Brain microvascular endothelial cell (primary cell): ENCODE data around the gene HP1BP3.

Experiments used
- DNase-seq: peaks from one replicate; pipeline ENCODE4 v3.0.0-alpha.2; 2020
- H3K27ac ChIP-seq: fragments of 250-450 bp; sonication (Bioruptor Pico); 2 replicates; pipeline ENCODE4 v1.5.1; 2020; ENCODE audit warnings: mild to moderate bottlenecking, moderate library complexity
- H3K27me3 ChIP-seq: fragments of 250-450 bp; sonication (Bioruptor Pico); replicated peaks from 2 replicates; pipeline ENCODE4 v1.5.1; 2020; ENCODE audit warnings: mild to moderate bottlenecking
- H3K36me3 ChIP-seq: fragments of 250-450 bp; sonication (Bioruptor Pico); replicated peaks from 2 replicates; pipeline ENCODE4 v1.5.1; 2020; ENCODE audit warnings: mild to moderate bottlenecking
- H3K4me3 ChIP-seq: 2 replicates; pipeline ENCODE4 v1.5.1; 2011; ENCODE audit warnings: low read depth, mild to moderate bottlenecking, control low read depth, low read length, moderate library complexity
- CTCF ChIP-seq: IDR thresholded peaks from 2 replicates; pipeline ENCODE4 v1.5.1; 2011; ENCODE audit warnings: low read depth, mild to moderate bottlenecking, moderate library complexity, low read length, control low read depth, inconsistent platforms; ENCODE audit errors: missing control alignments
- in situ Hi-C: cut with HindIII; loops from 2 replicates; pipeline ENCODE4 v1.10.0; 2017; ENCODE audit warnings: low sequenced_read_pairs, low pct_ligation_motif_present

HP1BP3 gene

GRCh38 chr1:20829946-20830345 lies 42.8 kb upstream of the HP1BP3 start:
- no peaks in the 10 kb centered on the region for H3K27me3 ChIP-seq
- no peak for DNase-seq
- H3K36me3 ChIP-seq: peaks cover 5% of the 10 kb centered on the region
- no peak overlapping the region for H3K4me3 ChIP-seq
- no peak for TF ChIP-seq CTCF
- in situ Hi-C loops: no loop called here
- H3K27ac ChIP-seq: no peak overlapping the region

GRCh38 chr1:20829531-20829930 lies 42.4 kb upstream of the HP1BP3 start:
- Histone ChIP-seq H3K27me3 (no peaks in the 10 kb centered on the region), H3K4me3 (no peak overlapping the region), H3K36me3 (peaks cover 9% of the 10 kb centered on the region), H3K27ac (no peak overlapping the region)
- no peak for DNase-seq
- TF ChIP-seq CTCF: no peak
- in situ Hi-C loops: no loop called here

GRCh38 chr1:20823845-20824244 lies 36.7 kb upstream of the HP1BP3 start:
- Histone ChIP-seq H3K27me3 (no peaks in the 10 kb centered on the region), H3K4me3 (no peak overlapping the region), H3K36me3 (peaks cover 14% of the 10 kb centered on the region), H3K27ac (no peak overlapping the region)
- TF ChIP-seq CTCF: no peak
- in situ Hi-C loops: no loop called here
- no peak for DNase-seq

GRCh38 chr1:20821466-20821865 lies 34.4 kb upstream of the HP1BP3 start:
- Histone ChIP-seq H3K27ac (no peak overlapping the region), H3K36me3 (peaks cover 15% of the 10 kb centered on the region)
- no peak for TF ChIP-seq CTCF

GRCh38 chr1:20819818-20820217 lies 32.7 kb upstream of the HP1BP3 start:
- Histone ChIP-seq H3K4me3 (no peak overlapping the region), H3K27ac (no peak overlapping the region), H3K27me3 (no peaks in the 10 kb centered on the region), H3K36me3 (peaks cover 13% of the 10 kb centered on the region)
- DNase-seq: no peak
- in situ Hi-C loops: no loop called here
- TF ChIP-seq CTCF: no peak

More at GRCh38 chr1:20821466-20821865, 34.4 kb upstream of the HP1BP3 start:
- no peak overlapping the region for H3K4me3 ChIP-seq
- in situ Hi-C loops: no loop called here
- DNase-seq: no peak
- H3K27me3 ChIP-seq: no peaks in the 10 kb centered on the region

- no peak for TF ChIP-seq CTCF
- in situ Hi-C loops: no loop called here
- H3K27me3 ChIP-seq: no peaks in the 10 kb centered on the region
- H3K4me3 ChIP-seq: no peak overlapping the region
- H3K27ac ChIP-seq: no peak overlapping the region
- peaks cover 19% of the 10 kb centered on the region for H3K36me3 ChIP-seq
- no peak for DNase-seq
These were observed 27.4 kb upstream of the HP1BP3 start for GRCh38 chr1:20814534-20814871.
